Fibroblast of skin of left quadriceps (primary cell): Measurements from ENCODE around the gene MS4A6A.
"Not testable (repeated sequence)": the region's sequence is repeated elsewhere in the genome, so short reads cannot be mapped to it uniquely, and the experiment has no call there.

ENCODE experiments used
- DNase-seq, 2 experiments: peaks; one replicate each; pipeline ENCODE4 v3.0.0-alpha.2; 2013; ENCODE audit warnings: low read depth in 2 of 2

Gene MS4A6A

DNA sequence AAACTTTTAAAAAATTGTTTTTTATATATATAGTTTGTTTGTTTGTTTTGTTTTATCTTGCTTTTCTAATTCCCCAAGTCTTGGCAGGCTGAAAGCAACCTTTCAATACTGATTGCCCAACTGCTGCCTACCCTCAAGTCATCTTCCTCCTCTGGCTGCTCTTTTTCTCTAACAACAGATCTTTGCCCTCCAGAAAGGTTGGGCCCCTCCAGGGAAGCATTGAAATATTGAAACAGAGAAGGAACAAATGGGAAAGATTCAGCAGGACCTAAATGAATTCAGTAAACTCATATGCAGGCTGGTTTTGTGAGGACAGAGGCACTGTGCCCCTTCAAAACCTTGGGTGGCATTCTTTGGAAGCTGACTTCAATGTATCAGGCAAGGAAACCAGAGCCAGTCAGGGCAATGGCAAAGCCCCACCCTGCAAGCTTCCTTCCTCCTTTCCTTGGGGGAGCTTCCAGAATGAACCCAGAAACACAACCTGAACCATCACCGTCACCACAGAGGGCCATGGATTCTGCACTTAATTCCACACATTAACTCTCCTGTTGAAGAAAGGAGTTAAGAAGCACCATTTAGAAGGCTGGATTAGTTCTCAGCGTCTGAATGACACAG, 815 bp upstream of the MS4A6A start:
- no peak for DNase-seq

DNA sequence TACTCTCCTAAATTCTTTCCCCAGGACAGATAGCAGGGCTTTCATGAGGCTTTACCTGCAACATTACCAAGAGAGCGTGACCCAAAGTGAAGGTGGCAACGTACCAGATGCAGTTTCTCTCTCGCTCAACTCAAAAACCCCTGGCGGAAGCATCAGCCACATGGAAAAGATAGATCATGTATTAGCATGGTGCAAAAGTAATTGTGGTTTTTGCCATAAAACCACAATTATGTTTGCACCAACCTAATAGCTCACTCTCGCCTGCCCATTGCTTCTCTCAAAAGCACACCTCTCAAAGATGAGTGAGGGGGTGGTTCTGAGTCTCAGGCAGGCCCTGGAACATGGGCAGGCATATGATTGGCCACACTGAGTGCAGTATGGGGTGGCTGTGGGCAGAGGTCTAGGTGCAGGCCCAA, 7.0 kb downstream of the MS4A6A start:
- DNase-seq: no peak

DNA sequence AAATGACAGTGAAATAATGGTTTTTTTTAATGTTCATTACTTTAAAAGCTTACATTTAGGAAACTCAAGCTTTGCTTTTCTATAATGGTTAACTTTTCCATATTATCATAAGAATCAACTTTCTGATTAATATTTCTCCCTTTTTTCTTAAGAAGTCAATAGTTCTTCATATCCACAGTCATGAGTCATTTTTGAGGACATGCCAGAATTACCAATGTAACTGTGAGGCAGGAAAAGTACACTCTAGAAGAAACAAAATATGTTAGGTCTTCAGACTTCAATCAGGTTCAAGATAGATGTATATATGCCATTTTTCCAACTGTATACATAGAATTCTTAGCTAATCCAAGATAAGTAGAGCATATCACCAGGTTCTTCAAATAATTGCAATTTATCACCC, 10.9 kb downstream of the MS4A6A start:
- no peak for DNase-seq

DNA sequence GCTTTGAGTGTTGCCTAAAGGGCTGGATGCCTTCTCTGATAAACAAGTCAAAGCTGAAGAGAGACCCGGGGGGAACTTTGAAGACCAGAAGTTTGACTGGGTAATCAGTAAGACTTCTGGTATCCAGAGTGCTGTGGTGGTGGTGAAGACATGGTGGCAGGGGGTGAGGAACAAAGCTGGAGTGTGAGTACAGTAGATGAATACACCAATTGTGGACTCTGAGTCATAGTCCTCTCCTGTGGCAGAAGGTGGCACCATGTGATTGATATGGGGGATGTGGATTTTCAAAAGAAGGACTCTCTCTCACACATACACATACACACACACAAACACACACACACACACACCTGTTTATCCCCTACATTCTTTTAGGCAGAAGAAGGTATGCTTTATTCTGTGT, 12.3 kb downstream of the MS4A6A start:
- DNase-seq: no peak

DNA sequence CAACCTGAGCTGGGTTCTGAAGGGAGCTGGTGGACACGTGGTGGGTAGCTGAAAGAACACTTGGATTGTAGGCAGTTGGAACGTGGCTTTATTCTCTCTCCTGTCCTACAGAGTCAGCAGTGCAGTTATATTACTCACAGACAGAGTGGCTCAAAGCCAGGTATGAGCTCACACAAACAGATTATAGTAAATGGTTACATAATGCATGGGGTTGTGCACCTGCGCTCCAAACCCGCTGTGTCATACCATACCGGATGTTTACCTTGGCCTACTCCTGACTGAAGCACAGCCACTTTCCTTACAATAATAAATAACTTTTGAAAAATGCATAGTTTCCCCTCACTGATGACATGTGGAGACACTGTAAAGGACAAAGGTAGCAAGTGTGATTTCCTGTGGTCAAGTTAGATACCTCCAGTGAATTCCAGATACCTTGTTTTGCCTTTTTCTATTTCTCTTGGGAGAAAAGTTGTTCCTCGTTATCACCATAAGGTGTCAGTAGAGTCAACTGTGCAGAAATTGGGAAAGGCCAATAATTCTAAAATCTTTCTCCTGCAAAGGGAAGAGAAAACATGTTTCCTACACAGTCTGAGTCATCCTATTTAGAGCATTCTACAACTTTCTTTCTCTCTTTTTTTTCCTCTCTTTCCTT, 13.5 kb downstream of the MS4A6A start:
- no peak for DNase-seq

DNA sequence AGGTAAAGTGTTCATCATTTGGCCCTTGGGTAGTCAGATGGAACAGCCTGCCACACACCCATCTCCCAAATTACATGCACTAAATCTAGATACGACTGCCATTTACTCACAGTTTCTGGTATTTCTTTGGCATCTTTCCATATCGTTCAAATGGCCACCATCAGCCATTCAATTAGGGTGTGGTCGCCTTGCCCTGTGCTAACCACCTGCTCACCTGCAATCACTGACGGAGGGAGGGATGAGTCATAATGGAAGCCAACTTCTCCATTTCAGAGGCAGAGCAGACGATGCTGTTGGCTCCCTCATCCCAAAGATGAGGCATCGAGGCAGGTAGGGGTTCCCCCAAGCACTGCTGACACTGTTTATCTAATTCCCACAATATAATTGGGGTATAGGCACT, 14.6 kb downstream of the MS4A6A start:
- DNase-seq: no peak

DNA sequence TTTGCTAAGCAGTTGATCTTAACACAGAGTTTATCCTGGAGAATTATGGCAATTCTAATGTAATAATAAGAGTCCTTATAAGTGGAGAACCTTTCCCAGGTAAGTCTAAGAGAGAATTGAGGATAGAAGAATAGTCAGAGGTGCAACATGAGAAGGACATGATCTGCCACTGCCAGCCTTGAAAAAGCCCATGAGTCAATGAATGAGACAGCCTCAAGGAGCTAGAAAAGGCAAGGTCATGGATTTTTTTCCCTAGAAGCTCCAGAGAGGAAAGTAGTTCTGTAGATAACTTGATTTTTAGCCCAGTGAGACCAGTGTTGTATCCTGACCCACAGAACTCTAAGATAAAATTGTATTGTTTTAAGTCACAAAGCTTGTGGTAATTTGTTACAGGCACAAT, 16.9 kb downstream of the MS4A6A start:
- no peak for DNase-seq

DNA sequence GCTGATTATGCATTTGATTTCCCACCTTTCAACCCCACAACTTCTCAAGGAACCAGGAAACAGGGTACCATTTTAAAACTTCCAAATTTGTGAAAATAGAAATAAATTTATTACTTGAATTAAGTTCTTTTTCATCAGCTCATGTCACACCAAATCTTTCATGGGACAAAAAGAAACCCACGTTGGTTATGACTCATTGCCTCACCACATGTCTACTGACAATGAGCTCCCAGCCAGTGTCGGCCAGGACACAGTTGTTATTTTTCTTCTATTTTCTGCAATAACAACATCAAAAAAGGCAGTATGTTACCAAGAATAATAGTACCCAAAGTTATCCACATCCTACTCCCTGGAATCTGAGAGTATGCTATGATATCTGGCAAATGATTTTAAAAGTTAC, 17.3 kb downstream of the MS4A6A start:
- no peak for DNase-seq

DNA sequence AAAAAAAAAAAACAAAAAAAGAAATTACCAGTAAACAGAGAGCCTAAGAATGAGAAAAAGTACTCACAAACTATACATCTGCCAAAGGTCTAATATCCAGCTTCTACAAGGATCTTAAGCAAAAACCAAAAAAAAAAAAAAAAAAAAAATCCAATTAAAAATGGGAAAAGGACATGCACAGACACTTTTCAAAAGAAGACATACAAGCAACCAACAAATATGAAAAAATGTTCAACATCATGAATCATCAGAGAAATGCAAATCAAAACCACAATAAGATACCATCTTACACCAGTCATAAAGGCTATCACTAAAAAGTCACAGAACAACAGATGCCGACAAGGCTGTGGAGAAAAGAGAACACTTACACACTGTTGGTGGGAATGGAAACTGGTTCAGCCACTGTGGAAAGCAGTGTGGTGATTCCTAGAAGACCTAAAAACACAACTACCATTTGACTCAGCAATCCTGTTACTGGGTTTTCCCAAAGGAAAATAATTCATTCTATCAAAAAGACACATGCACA, 18.3 kb downstream of the MS4A6A start:
- DNase-seq: no peak

DNA sequence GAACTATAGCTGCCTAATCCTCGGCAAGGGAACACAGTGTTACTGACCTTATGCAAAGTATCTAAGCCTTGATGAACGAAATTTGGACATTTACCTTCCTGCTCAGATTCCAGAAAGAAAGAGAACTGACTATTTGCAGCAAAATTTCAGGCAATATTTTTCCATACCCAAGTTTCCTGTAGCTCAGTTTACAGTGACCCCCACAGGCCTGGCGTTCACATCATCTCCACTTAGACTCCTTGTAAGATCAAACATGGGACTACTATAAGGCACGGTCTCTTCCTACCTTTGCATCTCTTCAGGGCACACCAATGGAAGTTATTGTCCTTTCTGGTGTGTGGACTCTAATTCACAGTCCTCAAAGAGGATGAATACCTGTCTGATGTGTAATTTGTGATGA, 21.1 kb downstream of the MS4A6A start:
- no peak for DNase-seq

DNA sequence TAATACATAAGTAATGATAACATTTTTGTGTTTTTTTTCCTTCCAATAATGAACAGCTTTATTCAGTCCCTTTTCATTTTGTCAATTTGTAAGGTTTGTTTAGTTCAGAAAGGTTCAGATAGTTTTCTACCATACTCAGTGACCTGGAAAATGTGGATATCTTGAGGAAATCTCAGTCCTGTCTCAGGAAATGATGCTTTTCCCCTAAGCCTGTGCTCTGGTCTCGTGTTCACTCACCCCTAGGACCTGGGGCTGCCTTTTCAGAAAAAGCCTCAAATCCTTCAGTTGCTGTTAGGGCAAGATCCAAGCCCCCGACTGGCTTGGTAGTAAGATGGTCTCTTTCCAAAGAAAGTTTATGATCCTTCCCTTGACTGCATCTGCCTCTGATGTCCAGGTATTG, 21.8 kb downstream of the MS4A6A start:
- DNase-seq: no peak

DNA sequence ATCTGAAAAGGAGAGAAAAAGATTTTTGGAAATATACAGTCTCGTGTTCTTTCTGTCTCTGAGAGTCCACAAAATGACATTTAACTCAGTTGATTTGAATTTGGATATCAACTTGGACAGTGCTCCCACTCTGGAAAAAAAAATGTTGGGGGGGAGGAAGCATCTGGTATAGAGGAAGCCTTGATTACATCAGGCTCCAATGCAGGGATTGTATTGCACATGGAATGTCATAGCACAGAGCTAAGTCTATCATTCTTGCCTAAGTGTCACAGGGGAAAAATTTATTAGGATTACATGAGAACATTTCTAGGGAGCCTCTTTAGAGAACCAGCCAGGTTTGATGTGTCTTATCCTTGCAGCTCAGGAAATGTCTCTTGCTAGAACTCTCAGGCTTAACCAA, 23.0 kb downstream of the MS4A6A start:
- no peak for DNase-seq

DNA sequence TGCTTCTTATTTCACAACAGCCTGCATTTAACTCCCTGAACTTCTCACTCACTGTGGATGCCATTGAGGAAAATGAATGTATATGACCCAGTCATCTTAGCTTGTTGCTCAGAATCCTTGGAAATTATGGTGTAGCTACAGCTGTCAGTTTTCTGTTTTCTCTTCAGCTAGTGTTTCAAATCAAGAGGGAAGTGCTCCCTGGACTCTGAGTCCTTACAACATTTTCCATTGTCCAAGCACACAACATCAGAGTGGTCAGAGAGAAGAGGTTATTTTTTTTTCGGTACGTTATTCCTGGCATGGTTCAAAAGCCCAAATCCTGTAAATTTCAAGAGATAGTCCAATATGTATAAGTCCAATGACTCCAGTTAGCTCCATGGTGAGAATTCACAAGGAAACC, 23.6 kb downstream of the MS4A6A start:
- no peak for DNase-seq

DNA sequence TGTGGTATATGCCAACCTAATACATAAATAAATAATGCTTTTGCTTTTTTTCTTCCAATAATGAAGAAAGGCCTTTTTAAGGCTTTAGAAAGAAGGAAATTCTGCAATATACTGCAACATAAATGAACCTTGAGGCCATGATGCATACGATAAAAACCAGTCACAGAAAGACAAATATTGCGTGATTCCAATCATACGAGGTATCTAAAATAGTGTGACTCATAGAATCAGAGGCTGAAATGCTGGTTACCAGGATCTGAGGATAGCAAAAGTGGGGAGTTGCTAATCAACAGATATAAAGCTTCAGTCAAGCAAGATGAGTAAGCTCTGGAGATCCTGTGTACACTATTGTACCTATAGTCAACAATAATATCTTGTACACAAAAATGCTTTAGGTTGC, 24.2 kb downstream of the MS4A6A start:
- no peak for DNase-seq

DNA sequence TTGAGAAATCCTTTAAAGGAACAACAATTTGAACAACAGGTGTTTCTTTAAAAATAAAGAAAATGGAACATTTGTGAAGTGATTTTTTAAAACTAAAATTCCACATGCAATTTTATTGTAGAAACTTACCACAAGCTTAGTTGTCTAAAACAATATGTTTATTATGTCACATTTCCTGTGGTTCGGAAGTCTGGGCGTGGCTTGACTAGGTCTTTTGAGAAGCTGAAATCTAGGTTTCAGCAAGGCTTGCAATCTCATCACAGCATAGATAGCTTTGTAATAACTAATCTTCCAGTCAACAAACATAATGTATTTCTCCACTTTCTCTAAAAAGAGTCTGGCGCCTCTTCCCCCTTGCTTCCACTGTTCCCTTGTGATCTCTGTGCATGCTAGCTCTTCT, 27.0 kb downstream of the MS4A6A start:
- DNase-seq: no peak

DNA sequence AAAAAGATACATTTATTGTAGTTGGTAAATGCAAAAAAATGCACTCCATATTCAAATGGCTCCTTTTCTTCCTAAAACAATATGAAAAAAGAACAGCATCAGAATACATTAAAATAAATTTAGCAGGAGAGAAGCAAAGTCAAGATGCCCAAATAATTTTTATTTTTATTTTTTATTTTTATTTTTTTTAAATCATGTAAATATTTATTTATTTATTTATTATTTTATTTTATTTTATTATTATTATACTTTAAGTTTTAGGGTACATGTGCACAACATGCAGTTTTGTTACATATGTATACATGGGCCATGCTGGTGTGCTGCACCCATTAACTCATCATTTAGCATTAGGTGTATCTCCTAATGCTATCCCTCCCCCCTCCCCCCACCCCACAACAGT, 30.2 kb downstream of the MS4A6A start:
- not testable (repeated sequence) for DNase-seq

DNA sequence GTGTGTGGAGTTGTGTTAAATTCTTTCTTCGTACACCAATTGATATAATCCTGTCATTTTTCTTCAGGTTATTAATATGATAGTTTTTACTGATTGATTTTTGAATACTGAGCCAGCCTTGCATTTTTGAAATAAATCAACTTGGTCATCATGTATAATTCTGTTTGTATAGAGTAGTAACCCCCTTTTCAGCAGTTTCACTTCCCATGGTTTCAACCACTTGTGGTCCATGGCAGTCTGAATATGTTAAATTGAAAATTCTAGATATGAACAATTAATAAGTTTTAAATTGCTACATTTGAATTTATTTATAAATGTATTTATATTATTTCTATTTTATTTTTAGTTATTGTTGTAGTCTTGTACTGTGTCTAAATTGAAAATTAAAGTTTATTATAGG, 32.6 kb downstream of the MS4A6A start:
- DNase-seq: no peak

DNA sequence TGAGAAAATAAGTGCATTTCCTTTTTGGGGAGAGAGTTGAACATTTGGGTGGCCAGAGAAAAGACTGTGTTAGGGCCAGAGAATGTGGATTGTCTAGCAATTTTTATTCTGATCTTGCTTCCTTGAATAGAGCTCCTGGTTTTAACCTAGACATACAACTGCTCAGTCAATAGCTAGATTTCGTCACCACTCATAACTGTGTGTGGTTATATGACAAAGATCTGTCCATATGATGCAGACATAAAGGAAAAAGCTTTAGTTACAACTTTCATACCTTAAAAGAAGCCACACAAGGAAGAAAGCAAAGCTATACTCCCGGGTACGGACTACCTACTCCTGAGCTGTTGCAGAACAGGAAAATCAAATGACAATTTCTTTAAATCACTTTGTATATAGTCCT, 37.2 kb downstream of the MS4A6A start:
- DNase-seq: no peak

DNA sequence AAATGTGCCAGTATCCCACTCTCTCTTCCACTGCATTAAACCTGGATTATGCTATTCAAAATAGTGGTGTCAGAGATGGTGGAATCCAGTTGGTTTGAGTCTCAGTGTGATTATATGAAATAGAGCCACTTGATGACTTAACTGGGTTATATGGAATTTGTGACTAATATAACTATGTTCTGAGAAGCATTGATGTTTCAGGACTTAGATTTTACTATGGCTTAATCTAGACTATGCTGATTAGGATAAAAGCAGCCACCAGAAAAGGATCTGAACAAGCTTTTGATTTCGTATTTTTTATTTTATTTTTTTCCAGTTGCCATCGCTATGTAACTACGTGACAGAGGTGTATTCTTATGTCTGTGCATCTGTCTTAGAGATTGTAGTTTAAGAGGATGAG, 39.1 kb downstream of the MS4A6A start:
- no peak for DNase-seq

DNA sequence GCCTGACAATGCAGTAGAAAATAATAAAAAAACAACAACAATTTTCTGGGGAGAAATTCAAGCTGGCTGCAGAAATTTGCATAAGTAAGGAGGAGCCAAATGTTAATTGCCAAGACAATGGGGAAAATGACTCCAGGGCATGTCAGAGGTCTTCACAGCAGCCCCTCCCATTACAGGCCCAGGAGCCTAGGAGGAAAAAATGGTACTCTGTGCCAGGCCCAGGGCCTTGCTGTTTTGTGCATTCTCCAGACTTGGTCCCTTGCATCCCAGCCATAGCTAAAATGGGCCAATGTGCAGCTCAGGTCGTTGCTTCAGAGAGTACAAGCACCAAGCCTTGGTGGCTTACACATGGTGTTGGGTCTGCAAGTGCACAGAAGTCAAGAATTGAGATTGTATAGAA, 49.0 kb downstream of the MS4A6A start:
- no peak for DNase-seq

DNA sequence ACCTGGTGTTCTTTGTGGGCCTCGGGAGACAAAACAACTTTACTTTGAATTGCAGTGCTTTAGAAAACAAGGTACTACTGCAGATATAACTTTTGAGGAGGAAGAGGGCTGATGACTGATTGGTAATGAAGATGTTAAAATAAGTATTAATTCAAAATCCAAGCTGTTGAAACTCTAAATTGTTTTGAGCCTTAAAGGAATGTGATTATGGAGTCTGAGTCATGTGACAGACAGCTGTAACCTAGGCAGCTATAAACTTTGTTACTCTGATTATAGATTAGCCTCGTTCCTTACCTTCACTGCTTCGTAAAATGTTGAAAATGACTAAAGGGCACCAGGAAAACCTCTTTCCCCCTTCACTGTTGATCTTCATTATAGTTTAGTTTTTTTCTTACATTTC, 51.0 kb downstream of the MS4A6A start:
- DNase-seq: no peak

DNA sequence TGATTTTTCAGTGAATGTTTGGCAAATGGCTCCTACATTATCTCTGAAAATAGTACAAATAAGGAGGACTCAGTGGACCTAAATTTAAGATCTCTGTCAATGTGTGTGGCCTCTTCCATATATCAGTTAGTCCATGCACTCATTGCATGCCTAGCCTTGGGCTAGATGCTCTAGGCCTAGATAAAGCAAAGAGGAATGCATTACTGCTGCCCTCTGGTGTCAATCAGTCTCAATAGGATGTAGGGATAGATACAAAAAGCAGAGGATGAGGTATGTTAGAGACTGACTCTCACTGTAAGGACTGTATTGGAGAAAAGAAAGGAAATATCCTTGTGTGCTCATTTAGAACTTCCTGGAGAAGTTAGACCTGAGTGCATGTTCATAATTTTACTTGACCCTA, 52.4 kb downstream of the MS4A6A start:
- no peak for DNase-seq

DNA sequence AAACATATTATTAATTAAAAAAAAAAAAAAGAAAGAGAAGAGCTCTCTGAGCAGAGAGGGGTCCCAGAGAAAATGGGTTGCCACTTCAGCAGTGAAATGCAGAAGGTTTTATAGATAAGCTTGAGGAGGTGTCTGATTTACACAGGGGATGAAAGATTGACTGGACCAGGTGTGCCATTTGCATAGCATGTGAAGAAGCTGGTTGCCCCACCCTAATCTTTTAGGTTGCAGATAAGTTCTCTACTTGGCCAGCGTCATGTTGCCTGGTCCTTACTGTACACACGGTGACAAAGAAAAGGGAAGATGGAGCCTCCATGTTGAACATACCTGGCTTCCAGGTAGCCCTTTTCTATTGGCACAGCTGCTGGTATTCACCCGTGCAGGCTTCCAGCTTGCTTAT, 53.0 kb downstream of the MS4A6A start:
- no peak for DNase-seq

DNA sequence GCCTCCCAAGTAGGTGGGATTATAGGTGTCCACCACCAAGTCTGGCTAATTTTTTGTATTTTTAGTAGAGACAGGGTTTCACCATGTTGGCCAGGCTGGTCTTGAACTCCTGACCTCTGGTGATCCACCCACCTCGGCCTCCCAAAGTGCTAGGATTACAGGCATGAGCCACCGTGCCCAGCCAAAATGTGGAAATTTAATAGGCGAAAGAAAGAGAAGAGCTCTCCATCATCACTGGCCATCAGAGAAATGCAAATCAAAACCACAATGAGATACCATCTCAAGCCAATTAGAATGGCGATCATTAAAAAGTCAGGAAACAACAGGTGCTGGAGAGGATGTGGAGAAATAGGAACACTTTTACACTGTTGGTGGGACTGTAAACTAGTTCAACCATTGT, 54.0 kb downstream of the MS4A6A start:
- not testable (repeated sequence) for DNase-seq
